Astrocyte (in vitro differentiated cells and primary cell): Measurements from ENCODE around the gene PPM1L.

Source experiments
- EZH2 ChIP-seq: IDR thresholded peaks from 2 replicates; pipeline ENCODE4 v1.6.1; 2012; ENCODE audit warnings: mild to moderate bottlenecking, low read length, inconsistent platforms; ENCODE audit not compliant: insufficient read depth
- TF ChIP-seq, protein P1 (sequence below): IDR thresholded peaks from 2 replicates; pipeline ENCODE4 v1.5.1; 2011; ENCODE audit warnings: low read depth, mild to moderate bottlenecking, inconsistent platforms, low read length, moderate library complexity; ENCODE audit not compliant: insufficient read depth

DNA sequence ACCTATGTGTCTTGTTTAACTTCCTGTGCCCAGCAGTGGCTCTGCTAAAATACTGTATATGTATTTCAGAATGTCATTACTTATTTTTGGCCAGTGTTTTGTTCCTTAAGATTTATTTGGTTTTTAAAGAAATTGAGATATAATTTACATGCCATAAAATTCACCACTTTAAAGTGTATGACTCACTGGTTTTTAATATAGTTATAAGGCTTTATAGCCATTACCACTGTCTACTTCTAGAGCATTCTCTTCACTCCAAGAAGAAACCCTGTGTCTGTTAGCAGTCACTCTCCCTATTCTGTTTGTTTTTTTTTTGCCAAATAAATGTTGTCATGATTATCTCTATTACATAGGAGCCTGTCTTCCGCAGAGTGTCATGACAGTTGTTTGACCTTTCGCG is 25.8 kb downstream of the PPM1L start:
- TF ChIP-seq, protein P1, sequence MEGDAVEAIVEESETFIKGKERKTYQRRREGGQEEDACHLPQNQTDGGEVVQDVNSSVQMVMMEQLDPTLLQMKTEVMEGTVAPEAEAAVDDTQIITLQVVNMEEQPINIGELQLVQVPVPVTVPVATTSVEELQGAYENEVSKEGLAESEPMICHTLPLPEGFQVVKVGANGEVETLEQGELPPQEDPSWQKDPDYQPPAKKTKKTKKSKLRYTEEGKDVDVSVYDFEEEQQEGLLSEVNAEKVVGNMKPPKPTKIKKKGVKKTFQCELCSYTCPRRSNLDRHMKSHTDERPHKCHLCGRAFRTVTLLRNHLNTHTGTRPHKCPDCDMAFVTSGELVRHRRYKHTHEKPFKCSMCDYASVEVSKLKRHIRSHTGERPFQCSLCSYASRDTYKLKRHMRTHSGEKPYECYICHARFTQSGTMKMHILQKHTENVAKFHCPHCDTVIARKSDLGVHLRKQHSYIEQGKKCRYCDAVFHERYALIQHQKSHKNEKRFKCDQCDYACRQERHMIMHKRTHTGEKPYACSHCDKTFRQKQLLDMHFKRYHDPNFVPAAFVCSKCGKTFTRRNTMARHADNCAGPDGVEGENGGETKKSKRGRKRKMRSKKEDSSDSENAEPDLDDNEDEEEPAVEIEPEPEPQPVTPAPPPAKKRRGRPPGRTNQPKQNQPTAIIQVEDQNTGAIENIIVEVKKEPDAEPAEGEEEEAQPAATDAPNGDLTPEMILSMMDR, result no peak
- no peak for TF ChIP-seq EZH2
